ENCODE data around the gene HIPK1. TPM values are rescaled to one million over a fixed set of nuclear protein-coding genes. Genes with fewer than 3 reads are reported as not detected.

Gene HIPK1
- total and polyA plus RNA-seq, 2 of the 13 experiments (the other 11 are each of a cell fraction or from before 2014, with no cell fraction given): 20.8 to 33.4 TPM

DNA sequence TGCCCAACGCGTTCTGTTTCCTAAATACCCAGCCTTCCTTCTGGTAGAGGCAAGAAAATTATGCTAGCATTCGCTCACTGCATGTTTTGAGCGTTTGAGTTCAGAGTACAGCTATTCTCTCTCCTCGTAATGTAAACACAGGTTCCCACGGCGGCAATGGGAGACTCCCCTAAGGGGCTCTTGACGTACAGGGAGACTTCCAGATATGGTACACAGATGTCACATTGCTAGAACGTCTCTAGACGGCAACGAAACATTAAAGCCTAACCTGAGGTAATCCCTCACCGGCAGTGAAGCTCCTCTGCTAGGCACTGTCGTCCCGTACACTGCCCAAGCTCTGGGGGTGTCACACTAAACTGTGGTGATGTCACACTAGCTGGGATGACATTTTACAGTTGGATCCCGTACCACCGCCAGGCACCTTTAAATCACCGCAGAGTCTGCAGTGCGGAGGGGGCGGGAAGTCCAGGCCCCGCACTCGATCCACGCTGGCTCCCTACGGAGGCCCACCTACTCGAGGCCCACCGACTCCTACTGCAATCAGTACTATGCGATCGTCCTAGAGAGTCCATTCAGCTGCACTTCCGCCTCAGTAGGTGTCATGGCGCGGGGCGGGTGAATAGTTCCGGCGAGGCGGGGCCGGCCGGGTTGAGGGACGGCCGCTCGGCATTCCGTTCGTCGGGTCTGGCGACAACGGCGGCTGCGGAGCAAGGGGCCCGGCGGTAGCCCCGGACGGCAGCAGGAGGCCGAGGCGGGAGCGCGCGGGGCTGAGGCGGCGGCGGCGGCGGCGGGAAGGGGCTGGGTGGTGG, at the start of gene HIPK1 (continued):
- TF ChIP-seq EEA1 (CRISPR knock-in tag; IDR thresholded peaks at IDR 0.05; ENCODE audit: borderline replicate concordance) (no peak), ZMYM4 (CRISPR knock-in tag; IDR thresholded peaks at IDR 0.05) (peak; percentile 90), ZNF761 (CRISPR knock-in tag; conservative IDR thresholded peaks at IDR 0.05) (peak; percentile 79), KDM2A (CRISPR knock-in tag; IDR thresholded peaks at IDR 0.05; ENCODE audit: borderline replicate concordance, low read depth) (peak; percentile 89), GATA4 (IDR thresholded peaks at IDR 0.05; ENCODE audit: borderline replicate concordance, low read depth) (no peak), IKZF1 (IDR thresholded peaks at IDR 0.05) (no peak), SMARCC2 (IDR thresholded peaks at IDR 0.05) (no peak), HDAC2 (CRISPR knock-in tag; IDR thresholded peaks at IDR 0.05) (peak; percentile 72), THYN1 (CRISPR knock-in tag; IDR thresholded peaks at IDR 0.05; ENCODE audit: borderline replicate concordance, low read depth) (no peak), NFIB (CRISPR knock-in tag; IDR thresholded peaks at IDR 0.05; ENCODE audit: borderline replicate concordance) (no peak), ZNF709 (CRISPR knock-in tag; IDR thresholded peaks at IDR 0.05) (peak; percentile 72; the same call in 1 of the 2 replicates), TGIF2 (CRISPR knock-in tag; IDR thresholded peaks at IDR 0.05) (peak; percentile 59; the same call in 1 of the 2 replicates), MTF1 (CRISPR knock-in tag; IDR thresholded peaks at IDR 0.05) (0 out of 2 replicates have a peak, but pooled peaks have one; percentile 43), KDM3A (CRISPR knock-in tag; IDR thresholded peaks at IDR 0.05; ENCODE audit: low read depth) (no peak), KDM5A (IDR thresholded peaks at IDR 0.05; ENCODE audit: borderline replicate concordance, low read length) (peak; percentile 80; the same call in 1 of the 2 replicates), CENPT (CRISPR knock-in tag; IDR thresholded peaks at IDR 0.05; ENCODE audit: low read depth) (no peak), NCOA1 (CRISPR knock-in tag; IDR thresholded peaks at IDR 0.05) (no peak), RBFOX2 (IDR thresholded peaks at IDR 0.05; ENCODE audit: low read depth, low read length) (peak; percentile 82)
- TF ChIP-seq, protein P1, sequence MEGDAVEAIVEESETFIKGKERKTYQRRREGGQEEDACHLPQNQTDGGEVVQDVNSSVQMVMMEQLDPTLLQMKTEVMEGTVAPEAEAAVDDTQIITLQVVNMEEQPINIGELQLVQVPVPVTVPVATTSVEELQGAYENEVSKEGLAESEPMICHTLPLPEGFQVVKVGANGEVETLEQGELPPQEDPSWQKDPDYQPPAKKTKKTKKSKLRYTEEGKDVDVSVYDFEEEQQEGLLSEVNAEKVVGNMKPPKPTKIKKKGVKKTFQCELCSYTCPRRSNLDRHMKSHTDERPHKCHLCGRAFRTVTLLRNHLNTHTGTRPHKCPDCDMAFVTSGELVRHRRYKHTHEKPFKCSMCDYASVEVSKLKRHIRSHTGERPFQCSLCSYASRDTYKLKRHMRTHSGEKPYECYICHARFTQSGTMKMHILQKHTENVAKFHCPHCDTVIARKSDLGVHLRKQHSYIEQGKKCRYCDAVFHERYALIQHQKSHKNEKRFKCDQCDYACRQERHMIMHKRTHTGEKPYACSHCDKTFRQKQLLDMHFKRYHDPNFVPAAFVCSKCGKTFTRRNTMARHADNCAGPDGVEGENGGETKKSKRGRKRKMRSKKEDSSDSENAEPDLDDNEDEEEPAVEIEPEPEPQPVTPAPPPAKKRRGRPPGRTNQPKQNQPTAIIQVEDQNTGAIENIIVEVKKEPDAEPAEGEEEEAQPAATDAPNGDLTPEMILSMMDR (CRISPR knock-in tag; IDR thresholded peaks at IDR 0.05): no peak
- TF ChIP-seq, protein P2, sequence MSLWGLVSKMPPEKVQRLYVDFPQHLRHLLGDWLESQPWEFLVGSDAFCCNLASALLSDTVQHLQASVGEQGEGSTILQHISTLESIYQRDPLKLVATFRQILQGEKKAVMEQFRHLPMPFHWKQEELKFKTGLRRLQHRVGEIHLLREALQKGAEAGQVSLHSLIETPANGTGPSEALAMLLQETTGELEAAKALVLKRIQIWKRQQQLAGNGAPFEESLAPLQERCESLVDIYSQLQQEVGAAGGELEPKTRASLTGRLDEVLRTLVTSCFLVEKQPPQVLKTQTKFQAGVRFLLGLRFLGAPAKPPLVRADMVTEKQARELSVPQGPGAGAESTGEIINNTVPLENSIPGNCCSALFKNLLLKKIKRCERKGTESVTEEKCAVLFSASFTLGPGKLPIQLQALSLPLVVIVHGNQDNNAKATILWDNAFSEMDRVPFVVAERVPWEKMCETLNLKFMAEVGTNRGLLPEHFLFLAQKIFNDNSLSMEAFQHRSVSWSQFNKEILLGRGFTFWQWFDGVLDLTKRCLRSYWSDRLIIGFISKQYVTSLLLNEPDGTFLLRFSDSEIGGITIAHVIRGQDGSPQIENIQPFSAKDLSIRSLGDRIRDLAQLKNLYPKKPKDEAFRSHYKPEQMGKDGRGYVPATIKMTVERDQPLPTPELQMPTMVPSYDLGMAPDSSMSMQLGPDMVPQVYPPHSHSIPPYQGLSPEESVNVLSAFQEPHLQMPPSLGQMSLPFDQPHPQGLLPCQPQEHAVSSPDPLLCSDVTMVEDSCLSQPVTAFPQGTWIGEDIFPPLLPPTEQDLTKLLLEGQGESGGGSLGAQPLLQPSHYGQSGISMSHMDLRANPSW (CRISPR knock-in tag; IDR thresholded peaks at IDR 0.05; ENCODE audit: borderline replicate concordance): peak; percentile 10; the same call in 1 of the 2 replicates
- TF ChIP-seq, protein P3, sequence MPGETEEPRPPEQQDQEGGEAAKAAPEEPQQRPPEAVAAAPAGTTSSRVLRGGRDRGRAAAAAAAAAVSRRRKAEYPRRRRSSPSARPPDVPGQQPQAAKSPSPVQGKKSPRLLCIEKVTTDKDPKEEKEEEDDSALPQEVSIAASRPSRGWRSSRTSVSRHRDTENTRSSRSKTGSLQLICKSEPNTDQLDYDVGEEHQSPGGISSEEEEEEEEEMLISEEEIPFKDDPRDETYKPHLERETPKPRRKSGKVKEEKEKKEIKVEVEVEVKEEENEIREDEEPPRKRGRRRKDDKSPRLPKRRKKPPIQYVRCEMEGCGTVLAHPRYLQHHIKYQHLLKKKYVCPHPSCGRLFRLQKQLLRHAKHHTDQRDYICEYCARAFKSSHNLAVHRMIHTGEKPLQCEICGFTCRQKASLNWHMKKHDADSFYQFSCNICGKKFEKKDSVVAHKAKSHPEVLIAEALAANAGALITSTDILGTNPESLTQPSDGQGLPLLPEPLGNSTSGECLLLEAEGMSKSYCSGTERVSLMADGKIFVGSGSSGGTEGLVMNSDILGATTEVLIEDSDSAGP (CRISPR knock-in tag; IDR thresholded peaks at IDR 0.05; ENCODE audit: borderline replicate concordance): peak; percentile 90
- TF ChIP-seq, protein P4, sequence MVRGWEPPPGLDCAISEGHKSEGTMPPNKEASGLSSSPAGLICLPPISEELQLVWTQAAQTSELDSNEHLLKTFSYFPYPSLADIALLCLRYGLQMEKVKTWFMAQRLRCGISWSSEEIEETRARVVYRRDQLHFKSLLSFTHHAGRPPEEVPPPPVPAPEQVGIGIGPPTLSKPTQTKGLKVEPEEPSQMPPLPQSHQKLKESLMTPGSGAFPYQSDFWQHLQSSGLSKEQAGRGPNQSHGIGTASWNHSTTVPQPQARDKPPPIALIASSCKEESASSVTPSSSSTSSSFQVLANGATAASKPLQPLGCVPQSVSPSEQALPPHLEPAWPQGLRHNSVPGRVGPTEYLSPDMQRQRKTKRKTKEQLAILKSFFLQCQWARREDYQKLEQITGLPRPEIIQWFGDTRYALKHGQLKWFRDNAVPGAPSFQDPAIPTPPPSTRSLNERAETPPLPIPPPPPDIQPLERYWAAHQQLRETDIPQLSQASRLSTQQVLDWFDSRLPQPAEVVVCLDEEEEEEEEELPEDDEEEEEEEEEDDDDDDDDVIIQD (CRISPR knock-in tag; IDR thresholded peaks at IDR 0.05; ENCODE audit: low read depth): no peak; the same call in 1 of the 2 replicates
